Measurements from ENCODE around the gene KIAA1328.
A peak's percentile ranks its signal among the peaks of the same experiment; 100 is the strongest.

KIAA1328 gene

GRCh38 chr18:37259711-37260110, 430.8 kb downstream of the KIAA1328 start:
- DNase-seq = no peak

DNA sequence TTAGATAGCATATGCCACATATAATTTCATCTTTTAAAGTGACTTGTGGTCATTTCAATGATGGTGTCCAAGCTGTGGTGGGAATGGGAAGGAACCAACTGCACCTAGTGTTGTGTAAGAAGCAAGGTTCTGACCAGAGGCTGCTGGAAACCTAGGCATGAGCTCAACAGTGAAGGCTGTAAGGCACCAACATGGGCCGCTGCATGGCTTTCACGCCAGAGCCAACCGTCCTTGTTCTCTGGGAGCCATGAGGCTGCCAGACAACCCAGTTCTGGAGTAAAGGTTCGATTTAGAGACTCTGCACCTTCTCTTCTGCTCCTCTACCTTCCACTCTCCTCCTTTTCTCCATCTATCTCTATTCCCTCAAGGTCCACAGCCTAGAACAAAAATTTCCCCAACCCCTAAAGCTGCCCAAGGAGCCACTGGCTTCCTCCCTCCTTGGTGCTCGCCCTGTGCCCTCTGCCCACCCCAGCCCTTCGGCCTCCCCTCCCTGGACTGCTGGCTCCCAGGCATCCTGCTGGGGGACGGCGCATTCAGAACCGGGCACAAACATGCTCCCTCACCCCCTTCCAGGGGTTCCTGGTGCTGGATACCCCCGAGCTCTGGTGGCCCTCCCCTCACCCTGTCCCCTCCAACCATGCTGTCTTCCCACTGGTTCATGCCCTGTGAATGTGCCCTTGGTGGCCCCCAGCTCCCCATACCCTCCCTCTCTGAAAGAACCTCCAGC, 431.6 kb downstream of the KIAA1328 start:
- DNase-seq = no peak

GRCh38 chr18:37261246-37261840, 432.4 kb downstream of the KIAA1328 start:
- no peak for DNase-seq

DNA sequence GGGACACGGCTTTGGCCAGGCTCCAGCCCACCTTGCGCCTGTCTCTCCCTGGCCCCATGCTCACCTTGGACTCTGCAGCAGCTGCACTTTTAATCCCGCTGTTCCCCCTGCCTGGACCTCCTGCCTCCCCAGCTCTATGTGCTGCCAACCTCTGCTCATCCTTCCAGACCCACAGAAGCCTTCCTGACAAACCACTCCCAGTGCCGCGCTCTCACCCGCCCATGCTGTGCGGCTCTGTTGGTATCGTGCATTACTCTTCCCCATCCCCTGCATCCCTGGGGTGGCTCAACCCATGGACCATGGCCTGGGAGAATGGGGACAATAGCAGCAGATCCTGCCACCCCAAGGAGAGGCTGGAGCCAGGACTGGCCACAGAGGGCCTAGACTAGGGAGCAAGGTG, 433.1 kb downstream of the KIAA1328 start:
- DNase-seq = no peak

GRCh38 chr18:37264956-37265355, 436.0 kb downstream of the KIAA1328 start:
- DNase-seq = no peak

- peak; percentile 36 for DNase-seq
Observed at GRCh38 chr18:37265382-37265781, 436.5 kb downstream of the KIAA1328 start.

DNA sequence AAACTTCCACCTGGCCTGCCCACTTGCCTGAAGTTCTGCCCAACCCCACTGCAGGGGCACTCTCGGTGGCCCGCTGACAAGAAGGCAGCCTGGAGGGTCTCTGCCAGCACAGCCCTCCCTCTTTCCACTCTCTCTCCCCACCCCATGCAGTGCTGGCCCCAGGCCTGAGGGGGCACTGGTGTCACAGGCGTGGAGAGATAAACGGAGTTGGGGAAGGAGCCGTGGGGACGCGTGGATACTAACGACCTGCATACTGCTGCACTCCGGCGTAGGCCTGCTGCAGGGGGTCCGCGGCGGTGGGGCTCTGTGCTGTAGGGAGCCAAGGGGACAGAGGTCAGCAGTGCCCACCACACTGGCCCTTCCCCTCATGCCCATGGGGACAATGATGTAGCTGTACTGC, 437.4 kb downstream of the KIAA1328 start:
- no peak for DNase-seq

DNA sequence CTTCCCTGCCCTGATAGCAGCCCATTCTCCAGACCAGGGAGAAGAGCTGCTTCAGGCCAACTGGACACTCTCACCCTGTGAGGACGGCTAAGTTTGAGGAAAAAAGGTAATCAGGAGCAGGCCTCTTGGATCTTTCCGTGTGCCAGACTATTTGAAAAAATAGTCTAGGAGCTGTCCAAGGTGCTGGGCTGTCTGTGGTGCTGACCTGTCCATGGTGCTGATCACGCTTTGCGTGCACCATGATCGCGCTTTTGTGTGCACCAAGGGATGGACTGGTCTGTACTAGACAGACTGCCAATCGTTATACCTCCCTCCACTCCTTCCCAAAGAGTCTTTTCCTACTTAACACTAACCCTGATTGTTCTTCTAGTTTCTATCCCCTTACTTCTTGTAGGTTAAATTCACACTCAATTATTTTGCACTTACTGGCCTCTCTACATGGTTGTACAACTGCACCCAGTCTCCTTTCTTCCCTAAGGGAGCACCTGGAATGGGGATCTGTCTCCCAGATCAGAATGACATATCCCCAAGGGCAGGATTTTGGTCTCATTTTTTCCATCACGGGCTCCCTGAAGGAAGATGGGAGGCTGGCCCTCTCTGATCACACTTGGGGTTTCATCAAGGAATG, 441.2 kb downstream of the KIAA1328 start:
- DNase-seq = no peak

GRCh38 chr18:37270666-37271052, 441.7 kb downstream of the KIAA1328 start:
- no peak for DNase-seq

DNA sequence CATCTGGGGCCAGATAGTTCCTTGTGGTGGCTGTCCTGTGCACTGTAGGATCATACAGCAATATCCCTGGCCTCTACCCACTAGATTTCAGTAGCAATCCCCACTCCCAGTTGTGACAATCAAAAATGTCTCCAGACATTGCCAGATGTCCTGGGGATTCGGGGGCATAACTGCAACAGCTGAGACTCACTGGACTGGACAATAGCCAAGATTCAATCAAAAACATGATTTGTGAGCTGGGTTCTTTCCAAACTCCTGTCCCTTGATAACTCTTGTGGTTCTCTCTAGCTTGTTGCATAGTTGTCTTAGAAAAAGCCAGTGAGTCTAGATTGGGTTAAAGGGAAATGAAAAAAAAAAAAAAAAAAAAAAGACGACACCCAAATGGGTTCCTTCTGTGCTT, 443.3 kb downstream of the KIAA1328 start:
- peak; percentile 79 for DNase-seq

DNA sequence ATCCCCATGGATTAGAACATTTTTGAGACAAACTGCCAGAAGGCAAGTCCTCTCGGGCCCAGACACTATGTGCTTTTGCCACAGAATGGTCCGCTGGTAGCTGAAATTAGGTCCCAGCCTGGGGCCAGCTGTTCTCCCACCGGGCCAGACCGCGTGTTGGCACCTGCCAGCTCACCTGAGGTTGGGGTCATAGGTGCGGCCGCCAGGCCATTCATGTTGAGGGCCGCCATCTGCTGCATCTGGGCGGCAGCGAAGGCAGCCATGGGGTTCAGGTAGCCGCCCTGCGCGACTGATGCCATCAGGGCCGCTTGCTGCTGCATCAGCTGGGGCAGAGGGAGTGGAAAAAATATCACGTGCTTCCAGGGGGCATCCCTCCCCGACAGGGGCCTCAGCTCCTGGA, 443.9 kb downstream of the KIAA1328 start:
- no peak for DNase-seq

- DNase-seq = no peak
Observed at GRCh38 chr18:37274309-37275236, 445.6 kb downstream of the KIAA1328 start.

DNA sequence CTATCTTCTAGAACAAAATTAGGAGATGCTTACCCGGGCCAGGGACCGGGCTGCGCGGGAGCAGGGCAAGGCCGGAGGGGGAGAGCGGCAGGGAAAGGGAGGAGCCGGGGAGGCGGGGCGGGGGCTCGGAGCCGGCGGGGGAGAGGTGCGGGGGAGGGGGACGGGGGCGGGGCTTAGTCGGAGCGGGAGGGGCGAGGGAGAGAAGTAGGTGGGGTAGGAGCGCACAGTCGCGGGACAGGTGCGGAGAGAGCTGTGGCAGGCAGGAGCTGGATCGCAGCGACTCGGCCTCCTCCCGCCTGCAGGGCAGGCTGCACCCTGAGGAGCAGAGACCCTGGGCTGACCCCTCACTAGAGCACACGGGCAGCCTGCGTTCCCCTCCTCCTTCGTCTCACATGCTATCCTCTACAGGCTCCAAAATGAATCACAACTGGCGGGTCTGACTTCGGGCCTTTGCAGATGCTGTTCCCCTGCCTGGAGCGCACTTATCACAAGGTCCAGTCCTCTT, 446.4 kb downstream of the KIAA1328 start:
- no peak for DNase-seq

DNA sequence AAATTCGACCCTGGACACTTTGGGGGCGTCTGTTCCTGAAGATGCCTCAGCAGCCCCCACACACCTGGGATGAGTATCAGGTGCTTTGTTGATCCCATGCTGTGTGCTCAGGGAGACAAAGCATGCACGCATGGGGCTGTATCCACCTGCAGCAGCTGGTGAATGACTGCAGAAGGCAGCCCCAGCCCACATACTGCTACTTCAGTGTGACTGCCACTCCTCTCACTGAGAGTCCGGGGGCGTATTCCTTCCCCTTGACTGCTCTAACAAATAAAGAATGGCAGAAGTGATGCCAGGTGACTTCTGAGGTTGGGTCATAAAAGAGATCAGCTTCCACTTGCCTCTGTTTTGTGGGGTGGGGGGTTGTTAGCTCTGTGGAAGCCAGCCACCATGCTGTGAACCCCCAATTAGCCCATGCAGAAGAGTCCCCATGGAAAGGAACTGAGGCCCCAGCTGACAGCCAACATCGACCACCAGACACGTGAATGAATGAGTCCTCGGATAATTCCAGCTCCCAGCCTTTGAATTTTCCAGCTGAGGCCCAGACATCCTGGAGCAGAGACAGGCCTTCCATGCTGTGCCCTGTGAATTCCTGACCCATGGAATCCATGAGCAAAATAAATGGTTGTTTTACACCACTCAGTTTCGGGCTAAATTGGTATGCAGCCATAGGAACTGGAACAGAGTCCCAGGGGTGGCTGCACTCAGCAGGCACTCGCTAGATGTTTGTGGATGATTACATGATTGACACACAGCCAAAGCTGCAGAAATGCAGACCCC, 447.4 kb downstream of the KIAA1328 start:
- no peak for DNase-seq

- no peak for DNase-seq
Observed at GRCh38 chr18:37277804-37278203, 448.9 kb downstream of the KIAA1328 start.
